Psoas muscle (tissue), 8 donors: Measurements from ENCODE around the gene RAB40A. TPM values are rescaled to one million over a fixed set of nuclear protein-coding genes. Genes with fewer than 3 reads are reported as not detected.

Experiments used
- ATAC-seq, 4 donors: fragments of 200-7000 bp; cut with Tn5 transposase; one replicate each; pipeline ENCODE4 v1.9.1; 2020; ENCODE audit warnings: moderate library complexity in 3 of 4, mild to moderate bottlenecking in 2 of 4
- DNase-seq, 2 donors: peaks; one replicate each; pipeline ENCODE4 v3.0.0-alpha.2; 2020
- H3K27ac ChIP-seq: fragments of 200-600 bp; one replicate; pipeline ENCODE4 v1.8.0; 2022
- H3K27me3 ChIP-seq, 3 donors: fragments of 200-600 bp in 1 of 3; one replicate each; pipeline versions ENCODE4 v1.6.1 to v1.8.0; 2013 to 2022; ENCODE audit warnings: low read length in 2 of 3, mild to moderate bottlenecking in 2 of 3, moderate library complexity in 1 of 3; ENCODE audit not compliant: insufficient read depth in 3 of 3
- H3K36me3 ChIP-seq, 2 donors: fragments of 200-600 bp in 1 of 2; one replicate each; pipeline versions ENCODE4 v1.6.1 to v1.8.0; 2013 to 2022; ENCODE audit warnings: low read depth in 1 of 2, mild to moderate bottlenecking in 1 of 2, moderate library complexity in 1 of 2; ENCODE audit not compliant: insufficient read depth in 1 of 2
- H3K4me1 ChIP-seq: fragments of 200-600 bp; one replicate; pipeline ENCODE4 v1.8.0; 2022
- H3K4me3 ChIP-seq: fragments of 200-600 bp; one replicate; pipeline ENCODE4 v1.8.0; 2022; ENCODE audit warnings: mild to moderate bottlenecking
- H3K9me3 ChIP-seq: fragments of 200-600 bp; one replicate; pipeline ENCODE4 v1.8.0; 2022
- CTCF ChIP-seq: fragments of 200-600 bp; IDR thresholded peaks from one replicate; pipeline ENCODE4 v1.8.0; 2022; ENCODE audit warnings: antibody characterized with exemption
- WGBS, 3 donors: extraction: QIAGEN DNeasy Blood & Tissue Kit; methylation state at CpG; one replicate each; pipeline versions ENCODE4 v1.1.6 to v1.1.7; 2013; 5-methylcytosine and 5-hydroxymethylcytosine counted together
- intact Hi-C, 2 donors: fragments of 100-400 bp; cut with DNase I; formaldehyde crosslinking; loops; one replicate each; pipeline versions ENCODE4 v1.11.0 to v1.14.2; 2022
- polyA plus RNA-seq, 3 donors: library from polyadenylated mRNA; stranded (reverse); fragments of 200-250 nt; gene quantifications; one replicate each; pipeline ENCODE4 v1.2.3, GENCODE V29; 2013
- total RNA-seq, 4 donors: library from RNA; stranded (reverse); fragmentation: NEBNext Ultra II Directional in 2 of 4; extraction: Animal tissue kit (Norgen Biotek cat#: 25700) in 2 of 4; gene quantifications; one replicate each; pipeline versions ENCODE4 v1.2.1 to v1.2.4, GENCODE V29; 2021 to 2023
- donor health status: healthy with polysubstance abuse.
- donor health status: DM: no; HTN: no; CAD: no; lungs with moderate emphysema.
- donor health status: Bipolar disorder and iron deficiency.
- donor health status: healthy.
- donor health status: DM: yes; HTN: yes; CAD: no.
- donor health status: DM: no; HTN: no; CAD: no.
- donor health status: DM: no; HTN: no; CAD: no.
- donor health status: DM: yes; HTN: yes; CAD: no.

The RAB40A gene
- total and polyA plus RNA-seq, 7 donors, result 0.06 to 0.14 TPM; not detected in 5

- Histone ChIP-seq H3K36me3 (no peaks in the 10 kb centered on the region), H3K27ac (no peak overlapping the region), H3K9me3 (no peaks in the 10 kb centered on the region), H3K27me3 (peaks cover 0 to 14% (median 0%) of the 10 kb centered on the region in 3 donors), H3K4me3 (no peak overlapping the region), H3K4me1 (no peaks in the 10 kb centered on the region)
- DNase-seq (no peak), ATAC-seq (peak in 3 of 4 donors; percentile 54 to 65 (median 62))
- no peak for TF ChIP-seq CTCF
- intact Hi-C loops, result no loop called here
- WGBS, 3 donors, result 42 to 70% (median 69%) methylated on average over 2 of the region's 2 CpGs
These were observed 37.8 kb upstream of the RAB40A start for GRCh38 chrX:103556963-103557612.

- H3K27me3 ChIP-seq, result peaks cover 0 to 11% (median 0%) of the 10 kb centered on the region in 3 donors
- H3K4me1 ChIP-seq, result no peaks in the 10 kb centered on the region
- ATAC-seq (no peak), DNase-seq (no peak)
- no peak for TF ChIP-seq CTCF
- peak overlapping the region; percentile 19 for H3K4me3 ChIP-seq
- intact Hi-C loops, result no loop called here
- H3K27ac ChIP-seq, result no peak overlapping the region
- 18 to 26% (median 18%) methylated on average over 18 to 19 of the region's 19 CpGs for WGBS, 3 donors
- H3K9me3 ChIP-seq, result no peaks in the 10 kb centered on the region
- H3K36me3 ChIP-seq, result no peaks in the 10 kb centered on the region
These were observed 35.6 kb upstream of the RAB40A start for GRCh38 chrX:103554687-103555424.

- intact Hi-C loops, result no loop called here
- ATAC-seq, result no peak
- H3K27me3 ChIP-seq, result peaks cover 0 to 11% (median 0%) of the 10 kb centered on the region in 3 donors
- no peaks in the 10 kb centered on the region for H3K36me3 ChIP-seq
- H3K4me3 ChIP-seq, result no peak overlapping the region
- no peak for TF ChIP-seq CTCF
- DNase-seq, result no peak
- WGBS, 3 donors, result 84 to 100% (median 92%) methylated on average over 1 of the region's 1 CpG
- no peak overlapping the region for H3K27ac ChIP-seq
- H3K9me3 ChIP-seq, result no peaks in the 10 kb centered on the region
- no peaks in the 10 kb centered on the region for H3K4me1 ChIP-seq
These were observed 32.9 kb upstream of the RAB40A start for GRCh38 chrX:103552236-103552635.

- WGBS, 3 donors, result 46 to 70% (median 69%) methylated on average over 3 of the region's 3 CpGs
- no peak for ATAC-seq
- Histone ChIP-seq H3K36me3 (no peaks in the 10 kb centered on the region), H3K4me3 (no peak overlapping the region), H3K9me3 (no peaks in the 10 kb centered on the region), H3K4me1 (no peaks in the 10 kb centered on the region), H3K27me3 (peaks cover 0 to 5% (median 0%) of the 10 kb centered on the region in 3 donors), H3K27ac (no peak overlapping the region)
- no peak for TF ChIP-seq CTCF
- intact Hi-C loops, result no loop called here
- DNase-seq, result no peak
These were observed 31.2 kb upstream of the RAB40A start for GRCh38 chrX:103550415-103551051.
